ENCODE results near the gene ARPC2. TPM values are rescaled to one million over a fixed set of nuclear protein-coding genes. Genes with fewer than 3 reads are reported as not detected.

ARPC2 gene
- total and polyA plus RNA-seq, 2 of the 13 experiments (the other 11 are each of a cell fraction or from before 2014, with no cell fraction given) = 168 to 303 TPM

GRCh38 chr2:218296847-218297246 lies 79.9 kb downstream of the ARPC2 start (continued):
- TF ChIP-seq ZNF879 (CRISPR knock-in tag; IDR thresholded peaks at IDR 0.05) (no peak), TFE3 (CRISPR knock-in tag; IDR thresholded peaks at IDR 0.05) (no peak), PHF5A (CRISPR knock-in tag; IDR thresholded peaks at IDR 0.05; ENCODE audit: low read depth, unreplicated experiment) (no peak), IRF1 (CRISPR knock-in tag; IDR thresholded peaks at IDR 0.05; ENCODE audit: low read depth) (no peak), SIX1 (CRISPR knock-in tag; IDR thresholded peaks at IDR 0.05; ENCODE audit: borderline replicate concordance) (no peak), FOXJ3 (CRISPR knock-in tag; IDR thresholded peaks at IDR 0.05; ENCODE audit: borderline replicate concordance) (no peak), CBX5 (CRISPR knock-in tag; IDR thresholded peaks at IDR 0.05; ENCODE audit: borderline replicate concordance) (no peak), ZNF597 (CRISPR knock-in tag; IDR thresholded peaks at IDR 0.05) (no peak), ZBTB43 (CRISPR knock-in tag; conservative IDR thresholded peaks at IDR 0.05) (0 out of 2 replicates have a peak, but pooled peaks have one; percentile 62), CAMTA2 (CRISPR knock-in tag; IDR thresholded peaks at IDR 0.05; ENCODE audit: borderline replicate concordance) (no peak), ZSCAN22 (CRISPR knock-in tag; IDR thresholded peaks at IDR 0.05) (no peak), ZMAT5 (CRISPR knock-in tag; IDR thresholded peaks at IDR 0.05; ENCODE audit: borderline replicate concordance, low read depth) (no peak), NR3C1 (CRISPR knock-in tag; IDR thresholded peaks at IDR 0.05) (no peak), TFDP2 (CRISPR knock-in tag; IDR thresholded peaks at IDR 0.05) (no peak), ZNF468 (CRISPR knock-in tag; IDR thresholded peaks at IDR 0.05) (no peak), ZNF660 (CRISPR knock-in tag; IDR thresholded peaks at IDR 0.05; ENCODE audit: borderline replicate concordance, low read depth) (no peak), ZNF33B (CRISPR knock-in tag; IDR thresholded peaks at IDR 0.05) (no peak), SIN3B (IDR thresholded peaks at IDR 0.05; ENCODE audit: low read length) (no peak), KDM1A (CRISPR knock-in tag; IDR thresholded peaks at IDR 0.05) (no peak)
